ENCODE measurements around the gene KIF18B. TPM values are rescaled to one million over a fixed set of nuclear protein-coding genes. Genes with fewer than 3 reads are reported as not detected.

Gene KIF18B
- total RNA-seq, 1 donor: 10.8 TPM

DNA sequence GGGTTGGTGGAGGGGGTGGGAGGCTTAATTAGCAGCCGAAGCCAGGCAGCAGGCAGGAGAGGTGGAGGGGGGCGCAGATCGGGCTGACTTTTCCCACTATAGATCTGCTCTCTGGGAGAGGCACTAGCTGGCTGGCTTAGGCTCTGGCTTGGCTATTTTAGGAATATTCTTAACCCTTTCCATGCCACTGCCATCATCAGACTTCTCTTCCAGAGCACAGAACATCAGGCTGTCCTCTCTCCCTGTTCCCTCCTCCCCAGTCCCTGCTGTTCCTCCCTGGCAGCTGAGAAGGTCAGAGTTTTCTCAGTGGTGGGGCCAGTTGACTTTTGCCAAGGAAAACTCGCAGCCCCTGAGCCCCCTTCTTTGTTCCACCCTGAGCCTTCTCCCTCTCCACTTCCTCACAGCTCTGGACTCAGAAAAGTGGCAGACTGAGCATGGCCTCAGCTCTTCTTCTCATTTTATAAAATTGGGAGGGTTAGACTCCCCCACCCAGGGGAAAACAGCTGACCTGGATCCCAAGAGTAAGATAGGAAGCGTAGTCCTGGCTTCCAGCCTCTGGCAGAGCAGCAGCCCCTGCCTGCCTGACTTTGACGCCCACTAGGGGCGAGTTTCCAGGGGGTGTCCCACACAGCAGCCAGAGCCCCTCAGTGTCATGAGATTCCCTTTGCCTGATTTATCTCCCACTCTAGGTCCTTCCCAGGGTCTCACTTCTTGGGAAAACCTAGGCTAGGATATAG lies 30.4 kb upstream of the KIF18B start:
- no peak overlapping the region for H3K4me3 ChIP-seq (ENCODE audit: low read depth, low read length)
- TF ChIP-seq, protein P1, sequence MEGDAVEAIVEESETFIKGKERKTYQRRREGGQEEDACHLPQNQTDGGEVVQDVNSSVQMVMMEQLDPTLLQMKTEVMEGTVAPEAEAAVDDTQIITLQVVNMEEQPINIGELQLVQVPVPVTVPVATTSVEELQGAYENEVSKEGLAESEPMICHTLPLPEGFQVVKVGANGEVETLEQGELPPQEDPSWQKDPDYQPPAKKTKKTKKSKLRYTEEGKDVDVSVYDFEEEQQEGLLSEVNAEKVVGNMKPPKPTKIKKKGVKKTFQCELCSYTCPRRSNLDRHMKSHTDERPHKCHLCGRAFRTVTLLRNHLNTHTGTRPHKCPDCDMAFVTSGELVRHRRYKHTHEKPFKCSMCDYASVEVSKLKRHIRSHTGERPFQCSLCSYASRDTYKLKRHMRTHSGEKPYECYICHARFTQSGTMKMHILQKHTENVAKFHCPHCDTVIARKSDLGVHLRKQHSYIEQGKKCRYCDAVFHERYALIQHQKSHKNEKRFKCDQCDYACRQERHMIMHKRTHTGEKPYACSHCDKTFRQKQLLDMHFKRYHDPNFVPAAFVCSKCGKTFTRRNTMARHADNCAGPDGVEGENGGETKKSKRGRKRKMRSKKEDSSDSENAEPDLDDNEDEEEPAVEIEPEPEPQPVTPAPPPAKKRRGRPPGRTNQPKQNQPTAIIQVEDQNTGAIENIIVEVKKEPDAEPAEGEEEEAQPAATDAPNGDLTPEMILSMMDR (IDR thresholded peaks at IDR 0.05; ENCODE audit: insufficient read depth, low read length): no peak
- DNase-seq (ENCODE audit: low read depth): no peak

DNA sequence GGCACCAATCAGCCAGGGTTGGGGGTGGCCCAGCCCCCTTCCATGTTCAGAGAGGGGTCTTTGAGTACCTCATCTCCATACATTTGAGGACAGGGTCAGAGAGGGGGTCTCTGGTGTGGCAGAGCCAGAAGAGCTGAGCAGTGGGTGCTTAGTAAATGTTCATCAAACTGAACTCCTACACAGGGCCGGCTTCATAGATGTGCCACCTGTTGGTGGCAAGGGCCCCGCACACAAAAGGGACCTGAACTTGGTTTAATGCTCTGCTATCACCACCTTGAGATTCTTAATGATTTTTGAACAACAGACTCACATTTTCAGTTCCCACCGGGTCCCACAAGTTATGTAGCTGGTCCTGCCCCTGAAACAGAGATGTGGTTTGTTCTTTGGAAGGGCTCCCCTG lies 29.5 kb upstream of the KIF18B start:
- DNase-seq (ENCODE audit: low read depth): no peak
- TF ChIP-seq, protein P1 (IDR thresholded peaks at IDR 0.05; ENCODE audit: insufficient read depth, low read length): no peak
- no peak overlapping the region for H3K4me3 ChIP-seq (ENCODE audit: low read depth, low read length)

DNA sequence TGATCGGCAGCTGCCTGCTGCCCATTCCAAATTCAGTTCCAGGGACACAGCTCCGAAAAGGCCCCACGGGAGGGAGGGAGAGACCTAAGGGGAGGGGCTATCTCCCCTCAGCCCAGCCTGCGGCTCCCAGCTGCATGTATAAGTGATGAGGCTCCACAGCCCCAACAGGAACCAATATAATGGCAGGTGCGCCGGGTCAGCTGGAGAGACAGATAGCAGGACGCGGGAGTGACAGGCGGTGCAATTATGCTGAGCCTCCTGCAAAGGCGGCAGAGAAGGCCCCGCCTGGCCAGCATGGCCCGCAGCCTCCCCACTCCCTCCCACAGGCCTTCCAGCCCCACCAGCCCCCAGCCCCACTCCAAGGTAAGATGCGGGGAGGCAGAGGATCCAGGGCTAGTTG lies 28.6 kb upstream of the KIF18B start:
- TF ChIP-seq, protein P1 (IDR thresholded peaks at IDR 0.05; ENCODE audit: insufficient read depth, low read length): no peak
- H3K4me3 ChIP-seq (ENCODE audit: low read depth, low read length): no peak overlapping the region
- no peak for DNase-seq (ENCODE audit: low read depth)

DNA sequence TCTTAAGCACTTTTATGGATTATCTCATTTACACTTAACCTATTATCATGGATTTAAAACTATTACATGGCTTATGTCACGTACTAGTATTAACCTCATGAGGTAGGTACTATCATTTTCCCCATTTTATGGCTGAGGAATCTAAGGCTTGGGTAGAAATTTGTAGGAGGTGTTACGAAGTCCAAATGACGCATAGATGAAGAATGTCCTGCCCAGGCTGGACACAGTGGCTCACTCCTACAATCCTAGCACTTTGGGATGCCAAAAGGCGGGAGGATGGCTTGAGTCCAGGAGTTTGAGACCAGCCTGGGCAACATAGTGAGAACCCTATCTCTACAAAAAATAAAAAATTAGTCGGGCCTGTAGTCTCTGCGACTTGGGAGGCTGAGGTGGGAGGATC lies 25.4 kb upstream of the KIF18B start:
- DNase-seq (ENCODE audit: low read depth): peak; percentile 49
- no peak overlapping the region for H3K4me3 ChIP-seq (ENCODE audit: low read depth, low read length)
- TF ChIP-seq, protein P1 (IDR thresholded peaks at IDR 0.05; ENCODE audit: insufficient read depth, low read length): no peak

DNA sequence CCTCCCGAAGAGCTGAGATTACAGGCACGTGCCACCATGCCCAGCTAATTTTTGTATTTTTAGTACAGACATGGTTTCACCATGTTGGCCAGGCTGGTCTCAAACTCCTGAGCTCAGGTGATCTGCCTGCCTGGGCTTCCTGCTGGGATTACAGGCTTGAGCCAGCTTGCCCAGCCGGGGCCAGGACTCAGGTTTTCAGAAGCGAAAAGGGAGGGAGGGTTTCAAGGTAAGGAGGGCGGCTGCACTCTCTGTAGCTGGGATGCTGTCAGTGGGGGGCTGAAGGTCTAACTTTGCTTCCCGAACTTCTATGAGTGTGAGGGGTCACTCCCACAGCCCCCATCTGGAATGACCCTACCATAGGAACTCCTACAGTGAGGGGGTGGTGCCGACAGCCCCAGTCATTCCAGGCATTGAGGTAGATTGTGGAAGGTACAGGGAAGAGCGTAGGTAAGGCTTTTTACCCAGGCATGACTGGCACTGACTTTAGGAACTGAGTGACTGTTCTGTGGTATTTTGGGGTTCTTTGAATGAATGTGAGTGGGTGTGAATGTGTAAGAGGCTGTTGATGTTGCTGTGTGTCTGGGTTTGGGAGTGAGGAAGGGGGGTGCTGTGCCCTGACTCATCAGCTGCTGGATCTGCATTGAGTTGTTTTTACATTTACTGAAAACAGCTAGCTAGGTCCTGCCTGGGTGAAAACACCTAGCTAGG lies 24.4 kb upstream of the KIF18B start:
- TF ChIP-seq, protein P1 (IDR thresholded peaks at IDR 0.05; ENCODE audit: insufficient read depth, low read length): no peak
- no peak overlapping the region for H3K4me3 ChIP-seq (ENCODE audit: low read depth, low read length)
- DNase-seq (ENCODE audit: low read depth): no peak

DNA sequence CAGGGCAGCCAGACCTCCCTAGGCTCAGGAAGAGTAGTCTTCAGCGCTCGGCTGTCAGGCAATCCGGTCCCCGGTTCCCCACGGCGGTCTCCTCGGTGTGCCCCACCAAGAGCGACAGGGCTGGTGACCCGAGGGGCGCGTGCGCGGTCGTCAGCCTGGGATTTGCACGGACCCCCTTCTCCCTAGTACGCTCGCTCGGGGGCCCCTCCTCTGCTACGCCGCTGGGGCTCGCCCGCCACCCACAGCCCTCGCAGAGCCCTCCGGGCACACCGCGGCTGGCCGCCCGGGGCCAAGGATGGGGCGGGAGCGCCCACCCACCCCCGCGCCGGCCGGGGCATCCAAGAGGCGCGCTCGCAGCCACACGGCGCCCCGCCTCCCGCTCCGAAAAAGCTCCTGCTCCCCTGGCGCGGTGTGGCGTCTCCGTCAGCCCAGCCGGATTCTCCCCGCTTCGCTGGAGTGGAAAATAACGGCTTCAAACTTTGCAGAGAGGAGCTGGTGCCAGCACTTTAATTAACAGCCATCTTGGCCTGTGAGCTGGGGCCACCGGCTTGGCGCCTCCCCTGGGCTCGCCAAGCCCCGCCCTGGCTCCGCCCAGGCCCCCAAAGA lies 22.7 kb upstream of the KIF18B start:
- DNase-seq (ENCODE audit: low read depth): no peak
- TF ChIP-seq, protein P1 (IDR thresholded peaks at IDR 0.05; ENCODE audit: insufficient read depth, low read length): no peak
- peak overlapping the region; percentile 56 for H3K4me3 ChIP-seq (ENCODE audit: low read depth, low read length)
